Astrocyte (in vitro differentiated cells and primary cell): ENCODE measurements around the gene ZC3H18. TPM values are rescaled to one million over a fixed set of nuclear protein-coding genes. Genes with fewer than 3 reads are reported as not detected.

Source experiments
- DNase-seq: peaks from one replicate; pipeline ENCODE4 v3.0.0-alpha.2; 2010; ENCODE audit warnings: low read depth
- FAIRE-seq: peaks from 2 replicates; lab custom pipeline; 2011; peaks lifted over from hg19 to GRCh38; lab: Jason Lieb, UNC
- H2AFZ ChIP-seq: 2 replicates; pipeline ENCODE4 v1.6.0; 2012; ENCODE audit warnings: low read depth, low read length, inconsistent platforms
- H3K27ac ChIP-seq: 2 replicates; pipeline ENCODE4 v1.5.1; 2011; ENCODE audit warnings: low read depth, low read length, inconsistent platforms
- H3K27me3 ChIP-seq: 2 replicates; pipeline ENCODE4 v1.6.0; 2011; ENCODE audit warnings: low read length, inconsistent platforms; ENCODE audit not compliant: insufficient read depth
- H3K36me3 ChIP-seq: 2 replicates; pipeline ENCODE4 v1.5.1; 2011; ENCODE audit warnings: low read length, inconsistent platforms; ENCODE audit not compliant: insufficient read depth
- H3K4me1 ChIP-seq: 2 replicates; pipeline ENCODE4 v1.5.1; 2011; ENCODE audit warnings: low read length, inconsistent platforms; ENCODE audit not compliant: insufficient read depth
- H3K4me2 ChIP-seq: 2 replicates; pipeline ENCODE4 v1.6.0; 2012; ENCODE audit warnings: low read length, inconsistent platforms
- H3K4me3 ChIP-seq: 2 replicates; pipeline ENCODE4 v1.5.1; 2011; ENCODE audit warnings: low read depth, mild to moderate bottlenecking, low read length, inconsistent platforms; ENCODE audit not compliant: insufficient read depth
- H3K79me2 ChIP-seq: 2 replicates; pipeline ENCODE4 v1.6.0; 2012; ENCODE audit warnings: mild to moderate bottlenecking, low read length, inconsistent platforms; ENCODE audit not compliant: insufficient read depth
- H3K9ac ChIP-seq: 2 replicates; pipeline ENCODE4 v1.6.0; 2012; ENCODE audit warnings: mild to moderate bottlenecking, low read length, inconsistent platforms
- H3K9me3 ChIP-seq: 2 replicates; pipeline ENCODE4 v1.5.1; 2012; ENCODE audit warnings: low read depth, mild to moderate bottlenecking, low read length, inconsistent platforms; ENCODE audit not compliant: insufficient read depth
- H4K20me1 ChIP-seq: 2 replicates; pipeline ENCODE4 v1.6.0; 2012; ENCODE audit warnings: low read length, inconsistent platforms; ENCODE audit not compliant: insufficient read depth
- H3K27ac Mint-ChIP-seq: one replicate; pipeline ENCODE4 v1.8.0; 2021; ENCODE audit warnings: mild to moderate bottlenecking, mixed read lengths; ENCODE audit not compliant: unreplicated experiment
- H3K27me3 Mint-ChIP-seq: one replicate; pipeline ENCODE4 v1.8.0; 2021; ENCODE audit warnings: low read depth, mixed read lengths; ENCODE audit not compliant: unreplicated experiment
- H3K36me3 Mint-ChIP-seq: one replicate; pipeline ENCODE4 v1.8.0; 2021; ENCODE audit warnings: low read depth, mixed read lengths; ENCODE audit not compliant: unreplicated experiment
- H3K4me1 Mint-ChIP-seq: one replicate; pipeline ENCODE4 v1.8.0; 2021; ENCODE audit warnings: low read depth, mixed read lengths; ENCODE audit not compliant: unreplicated experiment
- H3K4me3 Mint-ChIP-seq: one replicate; pipeline ENCODE4 v1.8.0; 2021; ENCODE audit warnings: mild to moderate bottlenecking, moderate library complexity, mixed read lengths; ENCODE audit not compliant: unreplicated experiment
- H3K9me3 Mint-ChIP-seq: one replicate; pipeline ENCODE4 v1.8.0; 2021; ENCODE audit warnings: mild to moderate bottlenecking, mixed read lengths; ENCODE audit not compliant: unreplicated experiment
- EZH2 ChIP-seq: IDR thresholded peaks from 2 replicates; pipeline ENCODE4 v1.6.1; 2012; ENCODE audit warnings: mild to moderate bottlenecking, low read length, inconsistent platforms; ENCODE audit not compliant: insufficient read depth
- total RNA-seq: library from RNA; stranded (reverse); gene quantifications from 2 replicates; pipeline ENCODE4 v1.2.1, GENCODE V29; 2021
- TF ChIP-seq, protein P1 (sequence below): IDR thresholded peaks from 2 replicates; pipeline ENCODE4 v1.5.1; 2011; ENCODE audit warnings: low read depth, mild to moderate bottlenecking, inconsistent platforms, low read length, moderate library complexity; ENCODE audit not compliant: insufficient read depth

Gene ZC3H18
- total RNA-seq, 1 donor from 2014 or later = 32.8 TPM

- Histone ChIP-seq H3K9me3 (no peaks in the 10 kb centered on the region), H3K9ac (no peak overlapping the region), H3K36me3 (no peaks in the 10 kb centered on the region), H3K27ac (no peak overlapping the region), H3K4me3 (no peak overlapping the region), H3K27me3 (peaks cover 20% of the 10 kb centered on the region), H4K20me1 (no peaks in the 10 kb centered on the region), H2AFZ (no peak overlapping the region), H3K79me2 (no peaks in the 10 kb centered on the region), H3K4me1 (no peaks in the 10 kb centered on the region), H3K4me2 (no peak overlapping the region)
- no peak overlapping the region for H3K4me3 Mint-ChIP-seq
- H3K36me3 Mint-ChIP-seq = no peaks in the 10 kb centered on the region
- FAIRE-seq = no peak
- no peak for DNase-seq
- no peaks in the 10 kb centered on the region for H3K4me1 Mint-ChIP-seq
- H3K27me3 Mint-ChIP-seq = peaks cover 39% of the 10 kb centered on the region
- H3K9me3 Mint-ChIP-seq = peaks cover 3% of the 10 kb centered on the region
- TF ChIP-seq, protein P1, sequence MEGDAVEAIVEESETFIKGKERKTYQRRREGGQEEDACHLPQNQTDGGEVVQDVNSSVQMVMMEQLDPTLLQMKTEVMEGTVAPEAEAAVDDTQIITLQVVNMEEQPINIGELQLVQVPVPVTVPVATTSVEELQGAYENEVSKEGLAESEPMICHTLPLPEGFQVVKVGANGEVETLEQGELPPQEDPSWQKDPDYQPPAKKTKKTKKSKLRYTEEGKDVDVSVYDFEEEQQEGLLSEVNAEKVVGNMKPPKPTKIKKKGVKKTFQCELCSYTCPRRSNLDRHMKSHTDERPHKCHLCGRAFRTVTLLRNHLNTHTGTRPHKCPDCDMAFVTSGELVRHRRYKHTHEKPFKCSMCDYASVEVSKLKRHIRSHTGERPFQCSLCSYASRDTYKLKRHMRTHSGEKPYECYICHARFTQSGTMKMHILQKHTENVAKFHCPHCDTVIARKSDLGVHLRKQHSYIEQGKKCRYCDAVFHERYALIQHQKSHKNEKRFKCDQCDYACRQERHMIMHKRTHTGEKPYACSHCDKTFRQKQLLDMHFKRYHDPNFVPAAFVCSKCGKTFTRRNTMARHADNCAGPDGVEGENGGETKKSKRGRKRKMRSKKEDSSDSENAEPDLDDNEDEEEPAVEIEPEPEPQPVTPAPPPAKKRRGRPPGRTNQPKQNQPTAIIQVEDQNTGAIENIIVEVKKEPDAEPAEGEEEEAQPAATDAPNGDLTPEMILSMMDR = no peak
- no peak for TF ChIP-seq EZH2
- H3K27ac Mint-ChIP-seq = no peak overlapping the region
These were observed 16.5 kb upstream of the ZC3H18 start for GRCh38 chr16:88553739-88554138.

DNA sequence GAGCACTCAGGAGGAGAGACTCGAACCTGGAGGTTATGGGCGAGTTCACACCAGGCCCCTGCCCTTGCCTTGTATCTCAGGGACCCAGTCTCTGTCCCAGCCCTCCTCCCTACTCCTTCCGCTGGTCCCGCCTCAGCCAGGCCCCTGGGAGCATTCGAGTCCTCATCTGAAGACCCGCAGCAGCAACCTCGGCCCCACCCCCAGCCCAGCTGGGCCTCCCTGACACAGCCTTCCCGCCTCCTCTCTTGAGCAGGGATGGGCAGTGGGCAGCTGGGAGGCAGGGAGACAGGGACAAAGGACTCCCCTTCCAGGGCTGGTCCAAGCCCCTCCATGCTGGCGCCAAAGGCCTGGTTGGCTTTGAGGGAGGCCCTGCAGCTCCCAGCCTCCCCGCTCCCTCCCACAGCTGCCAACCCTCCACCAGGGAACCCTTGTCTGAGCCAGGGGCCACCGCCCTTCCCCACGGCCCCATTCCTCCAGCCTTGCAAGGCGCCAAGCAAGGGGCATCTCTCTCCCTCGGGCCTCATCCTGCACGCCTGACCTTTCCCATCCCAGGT is 15.4 kb upstream of the ZC3H18 start:
- Histone ChIP-seq H4K20me1 (no peaks in the 10 kb centered on the region), H3K9ac (no peak overlapping the region), H3K79me2 (no peaks in the 10 kb centered on the region), H3K27me3 (peaks cover 19% of the 10 kb centered on the region), H3K9me3 (no peaks in the 10 kb centered on the region), H3K4me2 (no peak overlapping the region), H3K36me3 (no peaks in the 10 kb centered on the region), H3K4me3 (no peak overlapping the region), H3K4me1 (no peaks in the 10 kb centered on the region), H3K27ac (no peak overlapping the region), H2AFZ (no peak overlapping the region)
- peaks cover 3% of the 10 kb centered on the region for H3K9me3 Mint-ChIP-seq
- peaks cover 36% of the 10 kb centered on the region for H3K27me3 Mint-ChIP-seq
- no peaks in the 10 kb centered on the region for H3K4me1 Mint-ChIP-seq
- H3K36me3 Mint-ChIP-seq = no peaks in the 10 kb centered on the region
- no peak overlapping the region for H3K27ac Mint-ChIP-seq
- DNase-seq (no peak), FAIRE-seq (no peak)
- H3K4me3 Mint-ChIP-seq = no peak overlapping the region
- TF ChIP-seq, protein P1 = no peak
- no peak for TF ChIP-seq EZH2

DNA sequence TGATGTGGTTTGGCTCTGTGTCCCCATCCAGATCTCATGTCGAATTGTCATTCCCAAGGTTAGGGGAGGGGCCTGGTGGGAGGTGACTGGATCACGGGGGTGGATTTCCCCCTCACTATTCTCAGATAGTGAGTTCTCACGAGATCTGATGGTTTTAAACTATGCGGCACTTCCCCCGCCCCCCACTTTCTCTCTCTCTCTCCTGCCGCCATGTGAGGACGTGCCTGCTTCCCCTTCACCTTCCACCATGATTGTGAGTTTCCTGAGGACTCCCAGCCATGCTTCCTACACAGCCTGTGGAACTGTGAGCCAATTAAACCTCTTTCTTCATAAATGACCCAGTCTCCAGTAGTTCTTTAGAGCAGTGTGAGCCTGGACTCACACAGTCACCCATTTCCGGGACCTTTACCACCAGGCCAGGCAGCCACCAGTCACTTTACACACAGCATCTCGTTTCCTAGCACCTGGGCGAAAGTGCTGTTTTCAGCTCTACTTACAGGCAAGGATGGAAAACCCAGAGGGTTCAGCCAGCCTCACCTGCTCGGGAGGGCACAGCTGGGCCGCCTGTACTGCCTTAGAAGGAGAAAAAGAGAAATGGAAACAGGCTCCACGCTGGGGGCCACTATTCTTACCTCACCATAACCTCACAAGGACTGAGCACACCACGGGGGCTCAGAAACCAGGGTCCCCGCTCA is 13.8 kb upstream of the ZC3H18 start:
- Mint-ChIP-seq H3K9me3 (peaks cover 3% of the 10 kb centered on the region), H3K36me3 (no peaks in the 10 kb centered on the region), H3K27me3 (peaks cover 34% of the 10 kb centered on the region), H3K27ac (no peak overlapping the region), H3K4me1 (no peaks in the 10 kb centered on the region), H3K4me3 (no peak overlapping the region)
- no peaks in the 10 kb centered on the region for H3K9me3 ChIP-seq
- peaks cover 19% of the 10 kb centered on the region for H3K27me3 ChIP-seq
- H3K36me3 ChIP-seq = no peaks in the 10 kb centered on the region
- TF ChIP-seq EZH2 = no peak
- TF ChIP-seq, protein P1 = no peak
- no peaks in the 10 kb centered on the region for H3K4me1 ChIP-seq
- no peak for FAIRE-seq
- H3K27ac ChIP-seq = no peak overlapping the region
- H3K4me3 ChIP-seq = no peak overlapping the region
- H4K20me1 ChIP-seq = peaks cover 1% of the 10 kb centered on the region
- H3K79me2 ChIP-seq = no peaks in the 10 kb centered on the region
- DNase-seq = no peak
- no peak overlapping the region for H2AFZ ChIP-seq
- H3K9ac ChIP-seq = no peak overlapping the region
- H3K4me2 ChIP-seq = no peak overlapping the region
